GM23338 (cell line): ENCODE measurements around the gene RGS19. TPM values are rescaled to one million over a fixed set of nuclear protein-coding genes. Genes with fewer than 3 reads are reported as not detected.

Source experiments
- ATAC-seq: fragments of 200-7000 bp; cut with Tn5 transposase; 3 replicates; pipeline ENCODE4 v1.9.1; 2020
- DNase-seq: peaks from one replicate; pipeline ENCODE4 v3.0.0-alpha.2; 2015; ENCODE audit warnings: low spot score
- H2AFZ ChIP-seq: fragments of 200-600 bp; sonication (generic); 2 replicates; pipeline ENCODE4 v1.8.0; 2016; ENCODE audit warnings: antibody characterized with exemption, mild to moderate bottlenecking, moderate library complexity
- H3F3A ChIP-seq: fragments of 200-600 bp; sonication (generic); replicated peaks from 2 replicates; pipeline ENCODE4 v1.8.0; 2017; ENCODE audit warnings: antibody characterized with exemption, mixed run types, low read depth
- H3K27ac ChIP-seq: fragments of 200-600 bp; sonication (generic); 2 replicates; pipeline ENCODE4 v1.6.1; 2016; ENCODE audit warnings: low read depth
- H3K27me3 ChIP-seq: fragments of 200-600 bp; sonication (generic); 2 replicates; pipeline ENCODE4 v1.8.0; 2016; ENCODE audit warnings: mild to moderate bottlenecking, mixed run types, moderate library complexity; ENCODE audit not compliant: insufficient read depth
- H3K36me3 ChIP-seq: fragments of 200-600 bp; sonication (generic); 2 replicates; pipeline ENCODE4 v1.8.0; 2016; ENCODE audit warnings: mild to moderate bottlenecking; ENCODE audit not compliant: insufficient read depth
- H3K4me1 ChIP-seq: fragments of 200-600 bp; sonication (generic); 2 replicates; pipeline ENCODE4 v1.8.0; 2016; ENCODE audit warnings: mild to moderate bottlenecking, moderate library complexity; ENCODE audit not compliant: insufficient read depth
- H3K4me2 ChIP-seq: fragments of 200-600 bp; sonication (generic); 2 replicates; pipeline ENCODE4 v1.7.1; 2017; ENCODE audit warnings: mixed run types
- H3K4me3 ChIP-seq: fragments of 200-600 bp; sonication (generic); 2 replicates; pipeline ENCODE4 v1.6.1; 2016; ENCODE audit warnings: mixed run types
- H3K79me2 ChIP-seq: fragments of 200-600 bp; sonication (generic); replicated peaks from 2 replicates; pipeline ENCODE4 v1.8.0; 2017; ENCODE audit warnings: mild to moderate bottlenecking; ENCODE audit not compliant: insufficient read depth
- H3K9me2 ChIP-seq: fragments of 200-600 bp; sonication (generic); 2 replicates; pipeline ENCODE4 v1.8.0; 2017; ENCODE audit not compliant: insufficient read depth
- H4K20me1 ChIP-seq: fragments of 200-600 bp; sonication (generic); replicated peaks from 2 replicates; pipeline ENCODE4 v1.8.0; 2017; ENCODE audit warnings: mild to moderate bottlenecking; ENCODE audit not compliant: insufficient read depth
- H3K27ac Mint-ChIP-seq: 2 replicates; pipeline ENCODE4 v1.8.0; 2020; ENCODE audit warnings: inconsistent platforms, mild to moderate bottlenecking, moderate library complexity, mixed read lengths
- H3K27me3 Mint-ChIP-seq: 3 replicates; pipeline ENCODE4 v1.8.0; 2022; ENCODE audit warnings: low read depth, mild to moderate bottlenecking, moderate library complexity, mixed read lengths, inconsistent platforms; ENCODE audit not compliant: insufficient read depth, poor library complexity
- H3K36me3 Mint-ChIP-seq: 3 replicates; pipeline ENCODE4 v1.8.0; 2021; ENCODE audit warnings: low read depth, mild to moderate bottlenecking, inconsistent platforms, moderate library complexity, mixed read lengths
- H3K4me1 Mint-ChIP-seq: 3 replicates; pipeline ENCODE4 v1.8.0; 2020; ENCODE audit warnings: mild to moderate bottlenecking, inconsistent platforms, mixed read lengths
- H3K4me3 Mint-ChIP-seq: 3 replicates; pipeline ENCODE4 v1.8.0; 2021; ENCODE audit warnings: moderate library complexity, mild to moderate bottlenecking, inconsistent platforms, mixed read lengths
- H3K9me3 Mint-ChIP-seq: 3 replicates; pipeline ENCODE4 v1.8.0; 2020; ENCODE audit warnings: moderate library complexity, mild to moderate bottlenecking, inconsistent platforms, mixed read lengths
- CREB1 ChIP-seq: fragments of 250-450 bp; sonication (Bioruptor Pico); IDR thresholded peaks from 2 replicates; pipeline ENCODE4 v1.5.0; 2020; ENCODE audit warnings: low read depth, mild to moderate bottlenecking, moderate library complexity
- EZH2 ChIP-seq: fragments of 200-600 bp; sonication (generic); IDR thresholded peaks from one replicate; pipeline ENCODE4 v1.8.0; 2017; ENCODE audit warnings: antibody characterized with exemption, mild to moderate bottlenecking, low read depth; ENCODE audit not compliant: unreplicated experiment
- EZH2phosphoT487 ChIP-seq: fragments of 200-600 bp; sonication (generic); IDR thresholded peaks from one replicate; pipeline ENCODE4 v1.8.1; 2018; ENCODE audit warnings: antibody characterized with exemption; ENCODE audit not compliant: unreplicated experiment
- NANOG ChIP-seq: IDR thresholded peaks from 2 replicates; pipeline ENCODE4 v1.6.1; 2016; ENCODE audit warnings: antibody characterized with exemption, borderline replicate concordance
- POLR2AphosphoS5 ChIP-seq: IDR thresholded peaks from 2 replicates; pipeline ENCODE4 v1.6.1; 2016; ENCODE audit warnings: antibody characterized with exemption, low read depth
- ZNF114 ChIP-seq: fragments of 250-450 bp; sonication (Bioruptor Pico); IDR thresholded peaks from 2 replicates; pipeline ENCODE4 v1.5.0; 2020; ENCODE audit warnings: mild to moderate bottlenecking, moderate library complexity
- ZNF331 ChIP-seq: fragments of 250-450 bp; sonication (Bioruptor Pico); IDR thresholded peaks from 2 replicates; pipeline ENCODE4 v1.5.0; 2020; ENCODE audit warnings: low read depth, mild to moderate bottlenecking, moderate library complexity
- polyA plus RNA-seq: library from polyadenylated mRNA; unstranded; fragments of >200 nt; fragmentation: Nextera tagmentation; extraction: Ambion mirVana; gene quantifications from 2 replicates; pipeline ENCODE4 v1.2.1, GENCODE V29; 2016
- total RNA-seq: library from RNA; depleted of rRNA; stranded (reverse); fragments of >200 nt; shearing (Covaris generic); gene quantifications from 2 replicates; pipeline ENCODE4 v1.2.3, GENCODE V29; 2014
- TF ChIP-seq, protein P1 (sequence below), 2 experiments: fragments of 200-600 bp in 1 of 2; sonication (generic) in 1 of 2; conservative IDR thresholded peaks; 2 replicates each; pipeline versions ENCODE4 v1.5.1 to v1.6.1; 2016 to 2017; ENCODE audit warnings: antibody characterized with exemption in 2 of 2, low read depth in 2 of 2, mild to moderate bottlenecking in 2 of 2, moderate library complexity in 1 of 2
- TF ChIP-seq, protein P2 (sequence below): fragments of 250-450 bp; sonication (Bioruptor Pico); IDR thresholded peaks from 2 replicates; pipeline ENCODE4 v1.5.0; 2020; ENCODE audit warnings: mild to moderate bottlenecking, moderate library complexity

RGS19 gene
- total and polyA plus RNA-seq, 2 experiments from 2014 or later = 13.1 to 19.7 TPM

GRCh38 chr20:64038565-64039292 lies 40.6 kb downstream of the RGS19 start:
- peak overlapping the region; percentile 67 for H3K4me3 Mint-ChIP-seq
- Histone ChIP-seq H3K4me1 (peaks cover 39% of the 10 kb centered on the region), H3K4me3 (peak overlapping the region; percentile 79), H2AFZ (peak overlapping the region; percentile 89), H3K27me3 (peaks cover 61% of the 10 kb centered on the region), H3K9me2 (no peaks in the 10 kb centered on the region), H3F3A (peaks cover 10% of the 10 kb centered on the region; the same call in 1 of the 2 replicates), H4K20me1 (no peaks in the 10 kb centered on the region), H3K27ac (no peak overlapping the region), H3K36me3 (no peaks in the 10 kb centered on the region), H3K4me2 (peak overlapping the region; percentile 91), H3K79me2 (no peaks in the 10 kb centered on the region)
- no peaks in the 10 kb centered on the region for H3K9me3 Mint-ChIP-seq
- DNase-seq = peak; percentile 88
- H3K27me3 Mint-ChIP-seq = peaks cover 55% of the 10 kb centered on the region
- H3K27ac Mint-ChIP-seq = no peak overlapping the region
- ATAC-seq = peak; percentile 69
- peaks cover 32% of the 10 kb centered on the region for H3K4me1 Mint-ChIP-seq
- TF ChIP-seq EZH2phosphoT487 (no peak), CREB1 (peak; percentile 60), POLR2AphosphoS5 (0 out of 2 replicates have a peak, but pooled peaks have one; percentile 23), EZH2 (no peak), NANOG (no peak), ZNF331 (CRISPR knock-in tag) (no peak)
- TF ChIP-seq, protein P1, sequence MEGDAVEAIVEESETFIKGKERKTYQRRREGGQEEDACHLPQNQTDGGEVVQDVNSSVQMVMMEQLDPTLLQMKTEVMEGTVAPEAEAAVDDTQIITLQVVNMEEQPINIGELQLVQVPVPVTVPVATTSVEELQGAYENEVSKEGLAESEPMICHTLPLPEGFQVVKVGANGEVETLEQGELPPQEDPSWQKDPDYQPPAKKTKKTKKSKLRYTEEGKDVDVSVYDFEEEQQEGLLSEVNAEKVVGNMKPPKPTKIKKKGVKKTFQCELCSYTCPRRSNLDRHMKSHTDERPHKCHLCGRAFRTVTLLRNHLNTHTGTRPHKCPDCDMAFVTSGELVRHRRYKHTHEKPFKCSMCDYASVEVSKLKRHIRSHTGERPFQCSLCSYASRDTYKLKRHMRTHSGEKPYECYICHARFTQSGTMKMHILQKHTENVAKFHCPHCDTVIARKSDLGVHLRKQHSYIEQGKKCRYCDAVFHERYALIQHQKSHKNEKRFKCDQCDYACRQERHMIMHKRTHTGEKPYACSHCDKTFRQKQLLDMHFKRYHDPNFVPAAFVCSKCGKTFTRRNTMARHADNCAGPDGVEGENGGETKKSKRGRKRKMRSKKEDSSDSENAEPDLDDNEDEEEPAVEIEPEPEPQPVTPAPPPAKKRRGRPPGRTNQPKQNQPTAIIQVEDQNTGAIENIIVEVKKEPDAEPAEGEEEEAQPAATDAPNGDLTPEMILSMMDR (conservative IDR thresholded peaks at IDR 0.05; ENCODE audit: low read depth in 2 of 2) = peak; percentile 60 to 81
- peaks cover 6% of the 10 kb centered on the region for H3K36me3 Mint-ChIP-seq

- peaks cover 56% of the 10 kb centered on the region for H3K27me3 ChIP-seq
- H3K27ac Mint-ChIP-seq = no peak overlapping the region
- no peaks in the 10 kb centered on the region for H3K79me2 ChIP-seq
- no peaks in the 10 kb centered on the region for H3K36me3 ChIP-seq
- H3F3A ChIP-seq = peaks cover 10% of the 10 kb centered on the region; the same call in 1 of the 2 replicates
- H3K4me3 ChIP-seq = peak overlapping the region; percentile 79
- no peak overlapping the region for H3K27ac ChIP-seq
- H3K4me3 Mint-ChIP-seq = peak overlapping the region; percentile 65; the same call in 2 of the 3 replicates
- H3K4me2 ChIP-seq = peak overlapping the region; percentile 91
- DNase-seq = peak; percentile 40
- peak overlapping the region; percentile 89; the same call in 1 of the 2 replicates for H2AFZ ChIP-seq
- H4K20me1 ChIP-seq = no peaks in the 10 kb centered on the region
- peaks cover 6% of the 10 kb centered on the region for H3K36me3 Mint-ChIP-seq
- H3K27me3 Mint-ChIP-seq = peaks cover 49% of the 10 kb centered on the region
- no peaks in the 10 kb centered on the region for H3K9me2 ChIP-seq
- H3K9me3 Mint-ChIP-seq = no peaks in the 10 kb centered on the region
- peak; percentile 35 for ATAC-seq
- peaks cover 32% of the 10 kb centered on the region for H3K4me1 Mint-ChIP-seq
- H3K4me1 ChIP-seq = peaks cover 39% of the 10 kb centered on the region
- TF ChIP-seq, protein P2, sequence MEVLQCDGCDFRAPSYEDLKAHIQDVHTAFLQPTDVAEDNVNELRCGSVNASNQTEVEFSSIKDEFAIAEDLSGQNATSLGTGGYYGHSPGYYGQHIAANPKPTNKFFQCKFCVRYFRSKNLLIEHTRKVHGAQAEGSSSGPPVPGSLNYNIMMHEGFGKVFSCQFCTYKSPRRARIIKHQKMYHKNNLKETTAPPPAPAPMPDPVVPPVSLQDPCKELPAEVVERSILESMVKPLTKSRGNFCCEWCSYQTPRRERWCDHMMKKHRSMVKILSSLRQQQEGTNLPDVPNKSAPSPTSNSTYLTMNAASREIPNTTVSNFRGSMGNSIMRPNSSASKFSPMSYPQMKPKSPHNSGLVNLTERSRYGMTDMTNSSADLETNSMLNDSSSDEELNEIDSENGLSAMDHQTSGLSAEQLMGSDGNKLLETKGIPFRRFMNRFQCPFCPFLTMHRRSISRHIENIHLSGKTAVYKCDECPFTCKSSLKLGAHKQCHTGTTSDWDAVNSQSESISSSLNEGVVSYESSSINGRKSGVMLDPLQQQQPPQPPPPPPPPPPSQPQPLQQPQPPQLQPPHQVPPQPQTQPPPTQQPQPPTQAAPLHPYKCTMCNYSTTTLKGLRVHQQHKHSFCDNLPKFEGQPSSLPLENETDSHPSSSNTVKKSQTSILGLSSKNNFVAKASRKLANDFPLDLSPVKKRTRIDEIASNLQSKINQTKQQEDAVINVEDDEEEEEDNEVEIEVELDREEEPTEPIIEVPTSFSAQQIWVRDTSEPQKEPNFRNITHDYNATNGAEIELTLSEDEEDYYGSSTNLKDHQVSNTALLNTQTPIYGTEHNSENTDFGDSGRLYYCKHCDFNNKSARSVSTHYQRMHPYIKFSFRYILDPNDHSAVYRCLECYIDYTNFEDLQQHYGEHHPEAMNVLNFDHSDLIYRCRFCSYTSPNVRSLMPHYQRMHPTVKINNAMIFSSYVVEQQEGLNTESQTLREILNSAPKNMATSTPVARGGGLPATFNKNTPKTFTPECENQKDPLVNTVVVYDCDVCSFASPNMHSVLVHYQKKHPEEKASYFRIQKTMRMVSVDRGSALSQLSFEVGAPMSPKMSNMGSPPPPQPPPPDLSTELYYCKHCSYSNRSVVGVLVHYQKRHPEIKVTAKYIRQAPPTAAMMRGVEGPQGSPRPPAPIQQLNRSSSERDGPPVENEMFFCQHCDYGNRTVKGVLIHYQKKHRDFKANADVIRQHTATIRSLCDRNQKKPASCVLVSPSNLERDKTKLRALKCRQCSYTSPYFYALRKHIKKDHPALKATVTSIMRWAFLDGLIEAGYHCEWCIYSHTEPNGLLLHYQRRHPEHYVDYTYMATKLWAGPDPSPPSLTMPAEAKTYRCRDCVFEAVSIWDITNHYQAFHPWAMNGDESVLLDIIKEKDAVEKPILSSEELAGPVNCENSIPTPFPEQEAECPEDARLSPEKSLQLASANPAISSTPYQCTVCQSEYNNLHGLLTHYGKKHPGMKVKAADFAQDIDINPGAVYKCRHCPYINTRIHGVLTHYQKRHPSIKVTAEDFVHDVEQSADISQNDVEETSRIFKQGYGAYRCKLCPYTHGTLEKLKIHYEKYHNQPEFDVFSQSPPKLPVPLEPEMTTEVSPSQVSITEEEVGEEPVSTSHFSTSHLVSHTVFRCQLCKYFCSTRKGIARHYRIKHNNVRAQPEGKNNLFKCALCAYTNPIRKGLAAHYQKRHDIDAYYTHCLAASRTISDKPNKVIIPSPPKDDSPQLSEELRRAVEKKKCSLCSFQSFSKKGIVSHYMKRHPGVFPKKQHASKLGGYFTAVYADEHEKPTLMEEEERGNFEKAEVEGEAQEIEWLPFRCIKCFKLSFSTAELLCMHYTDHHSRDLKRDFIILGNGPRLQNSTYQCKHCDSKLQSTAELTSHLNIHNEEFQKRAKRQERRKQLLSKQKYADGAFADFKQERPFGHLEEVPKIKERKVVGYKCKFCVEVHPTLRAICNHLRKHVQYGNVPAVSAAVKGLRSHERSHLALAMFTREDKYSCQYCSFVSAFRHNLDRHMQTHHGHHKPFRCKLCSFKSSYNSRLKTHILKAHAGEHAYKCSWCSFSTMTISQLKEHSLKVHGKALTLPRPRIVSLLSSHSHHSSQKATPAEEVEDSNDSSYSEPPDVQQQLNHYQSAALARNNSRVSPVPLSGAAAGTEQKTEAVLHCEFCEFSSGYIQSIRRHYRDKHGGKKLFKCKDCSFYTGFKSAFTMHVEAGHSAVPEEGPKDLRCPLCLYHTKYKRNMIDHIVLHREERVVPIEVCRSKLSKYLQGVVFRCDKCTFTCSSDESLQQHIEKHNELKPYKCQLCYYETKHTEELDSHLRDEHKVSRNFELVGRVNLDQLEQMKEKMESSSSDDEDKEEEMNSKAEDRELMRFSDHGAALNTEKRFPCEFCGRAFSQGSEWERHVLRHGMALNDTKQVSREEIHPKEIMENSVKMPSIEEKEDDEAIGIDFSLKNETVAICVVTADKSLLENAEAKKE (CRISPR knock-in tag) = no peak
- TF ChIP-seq POLR2AphosphoS5 = no peak
- TF ChIP-seq ZNF114 = no peak
- TF ChIP-seq ZNF331 (CRISPR knock-in tag) = no peak
- TF ChIP-seq EZH2phosphoT487 = no peak
Observed at GRCh38 chr20:64038224-64038564, 41.1 kb downstream of the RGS19 start.
